Measurements from ENCODE around the gene SNRPN.

- TF ChIP-seq POLR2A (IDR thresholded peaks at IDR 0.05): peak; percentile 21 to 50
- no peak for TF ChIP-seq CTCF (IDR thresholded peaks at IDR 0.05)
Observed at GRCh38 chr15:24956111-24956838, 1.5 kb downstream of the SNRPN start.
